Caco-2 (cell line): ENCODE data around the gene DNA2. TPM values are rescaled to one million over a fixed set of nuclear protein-coding genes. Genes with fewer than 3 reads are reported as not detected.
"Not testable (repeated sequence)": the region's sequence is repeated elsewhere in the genome, so short reads cannot be mapped to it uniquely, and the experiment has no call there.

Source experiments
- BruUV-seq: library from RNA; stranded (reverse); fragments of 400-500 nt; replicated peaks from 2 replicates; lab custom pipeline; 2021; lab: Mats Ljungman, UMichigan
- CTCF ChIA-PET: fragments of 300-600 bp; sonication (Branson Sonifier 250); formaldehyde crosslinking; loops from one replicate; lab custom pipeline; 2022; ENCODE audit warnings: antibody characterized with exemption; lab: Charles Lee
- POLR2A ChIA-PET: fragments of 300-600 bp; sonication (Branson Sonifier 250); formaldehyde crosslinking; loops from one replicate; lab custom pipeline; 2022; ENCODE audit warnings: antibody characterized with exemption; lab: Charles Lee
- DNase-seq, 2 experiments: peaks; one replicate each; pipeline versions ENCODE4 v3.0.0 to v3.0.0-alpha.2; 2020 to 2022
- H3K27me3 ChIP-seq: replicated peaks from 2 replicates; pipeline ENCODE4 v1.6.0; 2011; ENCODE audit warnings: low read length; ENCODE audit not compliant: control insufficient read depth, insufficient read depth
- H3K36me3 ChIP-seq: 2 replicates; pipeline ENCODE4 v1.5.1; 2011; ENCODE audit warnings: low read length; ENCODE audit not compliant: control insufficient read depth, insufficient read depth
- H3K4me1 ChIP-seq: fragments of 250-450 bp; sonication (Bioruptor Pico); 2 replicates; pipeline ENCODE4 v1.5.1; 2020; ENCODE audit warnings: mild to moderate bottlenecking
- H3K4me3 ChIP-seq: 2 replicates; pipeline ENCODE4 v1.5.1; 2011; ENCODE audit warnings: low read depth, mild to moderate bottlenecking, control low read depth, low read length
- H3K9me3 ChIP-seq: fragments of 250-450 bp; sonication (Bioruptor Pico); 2 replicates; pipeline ENCODE4 v1.5.1; 2020; ENCODE audit warnings: mild to moderate bottlenecking, moderate library complexity
- H3K27ac Mint-ChIP-seq: one replicate; pipeline ENCODE4 v1.8.0; 2022; ENCODE audit warnings: mixed read lengths; ENCODE audit not compliant: unreplicated experiment
- H3K27me3 Mint-ChIP-seq: one replicate; pipeline ENCODE4 v1.8.0; 2022; ENCODE audit warnings: mixed read lengths; ENCODE audit not compliant: insufficient read depth, unreplicated experiment
- H3K36me3 Mint-ChIP-seq: one replicate; pipeline ENCODE4 v1.8.0; 2022; ENCODE audit warnings: mild to moderate bottlenecking, mixed read lengths; ENCODE audit not compliant: insufficient read depth, unreplicated experiment
- H3K4me1 Mint-ChIP-seq: one replicate; pipeline ENCODE4 v1.8.0; 2022; ENCODE audit warnings: low read depth, mixed read lengths; ENCODE audit not compliant: unreplicated experiment
- H3K4me3 Mint-ChIP-seq: one replicate; pipeline ENCODE4 v1.8.0; 2022; ENCODE audit warnings: mild to moderate bottlenecking, moderate library complexity, mixed read lengths; ENCODE audit not compliant: unreplicated experiment
- H3K9me3 Mint-ChIP-seq: one replicate; pipeline ENCODE4 v1.8.0; 2022; ENCODE audit warnings: mixed read lengths; ENCODE audit not compliant: unreplicated experiment
- intact Hi-C: fragments of 100-400 bp; cut with micrococcal nuclease; formaldehyde crosslinking; loops from one replicate; pipeline ENCODE4 v1.10.0; 2022; ENCODE audit not compliant: unreplicated experiment
- total RNA-seq: library from RNA; stranded (reverse); gene quantifications from 2 replicates; pipeline ENCODE4 v1.2.3, GENCODE V29; 2022
- TF ChIP-seq, protein P1 (sequence below), 2 experiments: fragments of 200-600 bp in 1 of 2; IDR thresholded peaks; 1 replicate in 1 of 2; 2 replicates in 1 of 2; pipeline versions ENCODE4 v1.5.1 to v1.8.0; 2011 to 2022; ENCODE audit warnings: antibody characterized with exemption in 1 of 2, control low read depth in 1 of 2, inconsistent platforms in 1 of 2, low read depth in 1 of 2, low read length in 1 of 2, mild to moderate bottlenecking in 1 of 2, moderate library complexity in 1 of 2; ENCODE audit not compliant: insufficient read depth in 1 of 2, severe bottlenecking in 1 of 2, unreplicated experiment in 1 of 2

The DNA2 gene
- total RNA-seq, 1 experiment from 2014 or later = 88.1 TPM

DNA sequence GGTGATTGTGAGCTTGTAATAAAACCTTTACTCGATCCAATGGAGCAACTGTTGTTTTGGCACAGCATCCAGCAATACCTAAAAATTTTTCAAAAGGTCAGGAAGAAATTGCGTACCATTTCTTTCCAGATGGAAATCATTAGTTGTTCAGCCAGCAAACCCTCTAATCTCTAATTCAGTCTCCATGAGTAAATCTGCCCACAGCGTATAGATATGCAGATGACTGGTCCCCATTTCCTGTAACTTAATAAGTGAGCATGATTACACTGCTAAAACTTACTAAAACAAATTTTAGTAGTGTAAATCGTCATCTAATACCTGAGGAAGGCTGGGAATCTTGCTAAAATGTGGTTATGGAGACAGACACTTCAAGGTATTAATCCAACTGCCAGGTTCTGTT is 45.0 kb upstream of the DNA2 start:
- H3K27me3 Mint-ChIP-seq = no peaks in the 10 kb centered on the region
- no peak for DNase-seq
- POLR2A ChIA-PET = no interaction called here
- CTCF ChIA-PET = no interaction called here
- intact Hi-C loops = no loop called here
- no peak overlapping the region for H3K4me3 Mint-ChIP-seq
- TF ChIP-seq, protein P1, sequence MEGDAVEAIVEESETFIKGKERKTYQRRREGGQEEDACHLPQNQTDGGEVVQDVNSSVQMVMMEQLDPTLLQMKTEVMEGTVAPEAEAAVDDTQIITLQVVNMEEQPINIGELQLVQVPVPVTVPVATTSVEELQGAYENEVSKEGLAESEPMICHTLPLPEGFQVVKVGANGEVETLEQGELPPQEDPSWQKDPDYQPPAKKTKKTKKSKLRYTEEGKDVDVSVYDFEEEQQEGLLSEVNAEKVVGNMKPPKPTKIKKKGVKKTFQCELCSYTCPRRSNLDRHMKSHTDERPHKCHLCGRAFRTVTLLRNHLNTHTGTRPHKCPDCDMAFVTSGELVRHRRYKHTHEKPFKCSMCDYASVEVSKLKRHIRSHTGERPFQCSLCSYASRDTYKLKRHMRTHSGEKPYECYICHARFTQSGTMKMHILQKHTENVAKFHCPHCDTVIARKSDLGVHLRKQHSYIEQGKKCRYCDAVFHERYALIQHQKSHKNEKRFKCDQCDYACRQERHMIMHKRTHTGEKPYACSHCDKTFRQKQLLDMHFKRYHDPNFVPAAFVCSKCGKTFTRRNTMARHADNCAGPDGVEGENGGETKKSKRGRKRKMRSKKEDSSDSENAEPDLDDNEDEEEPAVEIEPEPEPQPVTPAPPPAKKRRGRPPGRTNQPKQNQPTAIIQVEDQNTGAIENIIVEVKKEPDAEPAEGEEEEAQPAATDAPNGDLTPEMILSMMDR (IDR thresholded peaks at IDR 0.05; ENCODE audit: insufficient read depth in 1 of 2, low read depth in 1 of 2, low read length in 1 of 2, severe bottlenecking in 1 of 2, unreplicated experiment in 1 of 2) = no peak
- peaks cover 8% of the 10 kb centered on the region; the same call in 1 of the 2 replicates for H3K4me1 ChIP-seq
- no peaks in the 10 kb centered on the region for H3K27me3 ChIP-seq
- no peaks in the 10 kb centered on the region for H3K4me1 Mint-ChIP-seq
- BruUV-seq = no TSS peak
- no peak overlapping the region for H3K27ac Mint-ChIP-seq
- peaks cover 1% of the 10 kb centered on the region; the same call in 1 of the 2 replicates for H3K36me3 ChIP-seq
- H3K9me3 Mint-ChIP-seq = no peaks in the 10 kb centered on the region
- peaks cover 71% of the 10 kb centered on the region for H3K36me3 Mint-ChIP-seq
- H3K9me3 ChIP-seq = no peaks in the 10 kb centered on the region
- H3K4me3 ChIP-seq = no peak overlapping the region

DNA sequence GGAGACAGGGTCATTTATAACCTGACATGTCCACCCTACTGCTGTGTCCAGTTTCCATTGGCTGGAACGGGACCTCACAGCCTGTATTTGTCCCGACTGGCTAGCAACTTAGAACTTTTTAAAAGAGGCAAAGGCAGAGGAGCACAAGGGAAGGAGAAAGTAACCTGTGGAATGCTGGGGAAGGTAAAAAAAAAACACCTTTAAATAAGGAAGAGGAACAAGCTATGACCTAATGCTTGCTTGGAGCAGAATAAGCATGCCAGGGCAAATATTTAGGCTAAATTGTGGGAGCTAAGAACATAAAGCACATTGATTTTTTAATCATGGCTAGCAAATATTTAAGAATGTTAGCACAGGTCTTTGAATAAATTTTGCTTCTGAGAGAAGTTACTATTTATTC is 44.4 kb upstream of the DNA2 start:
- H3K4me1 ChIP-seq, H3K4me3 Mint-ChIP-seq, BruUV-seq, H3K36me3 ChIP-seq, CTCF ChIA-PET, H3K9me3 Mint-ChIP-seq, H3K27me3 ChIP-seq, H3K4me1 Mint-ChIP-seq, intact Hi-C loops, H3K4me3 ChIP-seq, H3K27ac Mint-ChIP-seq, H3K9me3 ChIP-seq, POLR2A ChIA-PET, H3K27me3 Mint-ChIP-seq: not testable (repeated sequence)
- peaks cover 73% of the 10 kb centered on the region for H3K36me3 Mint-ChIP-seq
- DNase-seq = peak in 1 of 2 experiments; percentile 15

DNA sequence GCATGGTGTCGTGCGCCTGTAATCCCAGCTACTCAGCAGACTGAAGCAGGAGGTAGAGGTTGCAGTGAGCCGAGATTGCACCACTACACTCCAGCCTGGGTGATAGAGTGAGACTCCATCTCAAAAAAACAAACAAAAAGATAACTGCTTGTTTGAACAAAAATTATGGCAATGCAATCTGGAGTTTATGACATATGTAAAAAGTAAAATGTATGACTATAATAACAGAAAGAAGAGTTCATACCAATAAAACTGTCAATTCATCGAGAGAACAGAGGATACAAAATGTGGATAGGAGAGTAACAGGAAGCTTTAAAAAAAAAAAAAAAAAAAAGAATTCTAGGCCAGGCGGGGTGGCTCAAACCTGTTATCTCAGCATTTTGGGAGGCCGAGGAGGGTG is 36.3 kb upstream of the DNA2 start:
- H3K36me3 Mint-ChIP-seq = peaks cover 49% of the 10 kb centered on the region
- TF ChIP-seq, protein P1 (IDR thresholded peaks at IDR 0.05; ENCODE audit: insufficient read depth in 1 of 2, low read depth in 1 of 2, low read length in 1 of 2, severe bottlenecking in 1 of 2, unreplicated experiment in 1 of 2) = no peak
- no peak overlapping the region for H3K27ac Mint-ChIP-seq
- Histone ChIP-seq H3K9me3 (no peaks in the 10 kb centered on the region), H3K4me3 (no peak overlapping the region), H3K27me3 (no peaks in the 10 kb centered on the region), H3K4me1 (no peaks in the 10 kb centered on the region), H3K36me3 (peaks cover 1% of the 10 kb centered on the region; the same call in 1 of the 2 replicates)
- peak in 1 of 2 experiments; percentile 31 for DNase-seq
- intact Hi-C loops = no loop called here
- POLR2A ChIA-PET = interaction anchor here (0.6 kb wide), 1 partner anchor 176 kb away, joined by 3 read pairs; the partner anchor contains the start of gene HNRNPH3
- no peaks in the 10 kb centered on the region for H3K4me1 Mint-ChIP-seq
- H3K9me3 Mint-ChIP-seq = no peaks in the 10 kb centered on the region
- H3K4me3 Mint-ChIP-seq = no peak overlapping the region
- CTCF ChIA-PET = interaction anchor here (0.5 to 0.9 kb wide), 2 partner anchors 43 to 653 kb away, joined by 3 to 4 read pairs; no protein-coding TSS in a partner anchor
- BruUV-seq = no TSS peak
- no peaks in the 10 kb centered on the region for H3K27me3 Mint-ChIP-seq
